Testis (tissue), 2 donors: ENCODE results near the gene RAET1G.

Source experiments
- POLR2A ChIP-seq: fragments of 450-650 bp; IDR thresholded peaks from one replicate; pipeline ENCODE4 v1.6.1; 2017; ENCODE audit warnings: antibody characterized with exemption, mild to moderate bottlenecking, moderate library complexity
- TF ChIP-seq, protein P1 (sequence below), 3 experiments: fragments of 450-650 bp in 2 of 3; fragments of 200-600 bp in 1 of 3; sonication (generic) in 1 of 3; IDR thresholded peaks; one replicate each; pipeline ENCODE4 v1.5.1; 2016 to 2019; ENCODE audit warnings: antibody characterized with exemption in 3 of 3, mild to moderate bottlenecking in 2 of 3, moderate library complexity in 1 of 3

DNA sequence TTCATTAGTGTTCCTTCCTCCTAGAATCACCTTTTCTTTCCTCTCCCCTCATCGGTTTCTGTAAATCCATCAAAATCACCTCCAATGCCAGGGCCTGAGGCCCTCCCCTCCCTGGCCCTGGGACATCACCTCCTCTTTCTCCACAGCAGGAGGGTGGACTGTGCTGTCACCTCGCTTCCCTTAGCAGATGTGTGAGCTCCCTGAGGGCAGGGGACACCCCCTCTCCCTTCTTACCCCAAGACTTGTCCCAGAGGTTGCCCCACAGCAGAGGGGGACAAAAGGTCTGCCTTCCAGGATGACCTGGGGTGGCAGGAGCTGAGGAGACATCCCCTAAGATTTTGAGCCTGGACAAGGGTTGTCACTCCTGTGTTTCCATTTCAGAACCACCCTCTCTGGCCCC, 46.7 kb upstream of the RAET1G start:
- TF ChIP-seq, protein P1, sequence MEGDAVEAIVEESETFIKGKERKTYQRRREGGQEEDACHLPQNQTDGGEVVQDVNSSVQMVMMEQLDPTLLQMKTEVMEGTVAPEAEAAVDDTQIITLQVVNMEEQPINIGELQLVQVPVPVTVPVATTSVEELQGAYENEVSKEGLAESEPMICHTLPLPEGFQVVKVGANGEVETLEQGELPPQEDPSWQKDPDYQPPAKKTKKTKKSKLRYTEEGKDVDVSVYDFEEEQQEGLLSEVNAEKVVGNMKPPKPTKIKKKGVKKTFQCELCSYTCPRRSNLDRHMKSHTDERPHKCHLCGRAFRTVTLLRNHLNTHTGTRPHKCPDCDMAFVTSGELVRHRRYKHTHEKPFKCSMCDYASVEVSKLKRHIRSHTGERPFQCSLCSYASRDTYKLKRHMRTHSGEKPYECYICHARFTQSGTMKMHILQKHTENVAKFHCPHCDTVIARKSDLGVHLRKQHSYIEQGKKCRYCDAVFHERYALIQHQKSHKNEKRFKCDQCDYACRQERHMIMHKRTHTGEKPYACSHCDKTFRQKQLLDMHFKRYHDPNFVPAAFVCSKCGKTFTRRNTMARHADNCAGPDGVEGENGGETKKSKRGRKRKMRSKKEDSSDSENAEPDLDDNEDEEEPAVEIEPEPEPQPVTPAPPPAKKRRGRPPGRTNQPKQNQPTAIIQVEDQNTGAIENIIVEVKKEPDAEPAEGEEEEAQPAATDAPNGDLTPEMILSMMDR (IDR thresholded peaks at IDR 0.05) = no peak
- TF ChIP-seq POLR2A = no peak
